HG03175 (cell line): ENCODE measurements around the gene LGALS7B.

Source experiments
- ATAC-seq: cut with Tn5 transposase; IDR thresholded peaks from one replicate; pipeline ENCODE4 v1.9.1; 2021; ENCODE audit warnings: mild to moderate bottlenecking, moderate library complexity; ENCODE audit not compliant: unreplicated experiment

LGALS7B gene

DNA sequence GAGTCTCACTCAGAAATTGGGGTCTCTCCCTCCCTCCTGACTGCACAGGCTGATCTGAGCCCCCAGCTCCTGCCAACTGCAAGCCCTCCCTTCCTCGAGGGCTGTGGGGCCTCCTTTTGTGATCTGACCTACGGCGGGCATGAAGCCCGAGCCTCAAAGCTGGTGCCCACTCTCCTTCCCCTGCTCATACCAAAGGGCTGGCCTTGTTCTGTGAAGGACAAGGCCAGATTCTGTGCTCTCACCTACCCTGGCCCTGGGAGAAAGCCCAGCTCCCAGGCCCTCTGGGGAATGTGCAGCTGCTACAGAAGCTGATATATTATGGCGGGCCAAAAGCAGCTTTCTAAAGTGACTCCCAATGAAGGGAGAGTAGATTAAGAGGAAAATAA is 51.6 kb downstream of the LGALS7B start:
- no peak for ATAC-seq
